Psoas muscle (tissue), 8 donors: ENCODE measurements around the gene CIITA. TPM values are rescaled to one million over a fixed set of nuclear protein-coding genes. Genes with fewer than 3 reads are reported as not detected.

Source experiments
- ATAC-seq, 4 donors: fragments of 200-7000 bp; cut with Tn5 transposase; one replicate each; pipeline ENCODE4 v1.9.1; 2020; ENCODE audit warnings: moderate library complexity in 3 of 4, mild to moderate bottlenecking in 2 of 4
- DNase-seq, 2 donors: peaks; one replicate each; pipeline ENCODE4 v3.0.0-alpha.2; 2020
- H3K27ac ChIP-seq: fragments of 200-600 bp; one replicate; pipeline ENCODE4 v1.8.0; 2022
- H3K27me3 ChIP-seq, 3 donors: fragments of 200-600 bp in 1 of 3; one replicate each; pipeline versions ENCODE4 v1.6.1 to v1.8.0; 2013 to 2022; ENCODE audit warnings: low read length in 2 of 3, mild to moderate bottlenecking in 2 of 3, moderate library complexity in 1 of 3; ENCODE audit not compliant: insufficient read depth in 3 of 3
- H3K36me3 ChIP-seq, 2 donors: fragments of 200-600 bp in 1 of 2; one replicate each; pipeline versions ENCODE4 v1.6.1 to v1.8.0; 2013 to 2022; ENCODE audit warnings: low read depth in 1 of 2, mild to moderate bottlenecking in 1 of 2, moderate library complexity in 1 of 2; ENCODE audit not compliant: insufficient read depth in 1 of 2
- H3K4me1 ChIP-seq: fragments of 200-600 bp; one replicate; pipeline ENCODE4 v1.8.0; 2022
- H3K4me3 ChIP-seq: fragments of 200-600 bp; one replicate; pipeline ENCODE4 v1.8.0; 2022; ENCODE audit warnings: mild to moderate bottlenecking
- H3K9me3 ChIP-seq: fragments of 200-600 bp; one replicate; pipeline ENCODE4 v1.8.0; 2022
- CTCF ChIP-seq: fragments of 200-600 bp; IDR thresholded peaks from one replicate; pipeline ENCODE4 v1.8.0; 2022; ENCODE audit warnings: antibody characterized with exemption
- WGBS, 3 donors: extraction: QIAGEN DNeasy Blood & Tissue Kit; methylation state at CpG; one replicate each; pipeline versions ENCODE4 v1.1.6 to v1.1.7; 2013; 5-methylcytosine and 5-hydroxymethylcytosine counted together
- intact Hi-C, 2 donors: fragments of 100-400 bp; cut with DNase I; formaldehyde crosslinking; loops; one replicate each; pipeline versions ENCODE4 v1.11.0 to v1.14.2; 2022
- polyA plus RNA-seq, 3 donors: library from polyadenylated mRNA; stranded (reverse); fragments of 200-250 nt; gene quantifications; one replicate each; pipeline ENCODE4 v1.2.3, GENCODE V29; 2013
- total RNA-seq, 4 donors: library from RNA; stranded (reverse); fragmentation: NEBNext Ultra II Directional in 2 of 4; extraction: Animal tissue kit (Norgen Biotek cat#: 25700) in 2 of 4; gene quantifications; one replicate each; pipeline versions ENCODE4 v1.2.1 to v1.2.4, GENCODE V29; 2021 to 2023
- donor health status: healthy with polysubstance abuse.
- donor health status: DM: no; HTN: no; CAD: no; lungs with moderate emphysema.
- donor health status: Bipolar disorder and iron deficiency.
- donor health status: healthy.
- donor health status: DM: yes; HTN: yes; CAD: no.
- donor health status: DM: no; HTN: no; CAD: no.
- donor health status: DM: no; HTN: no; CAD: no.
- donor health status: DM: yes; HTN: yes; CAD: no.

CIITA gene
- total and polyA plus RNA-seq, 7 donors, result 2.3 to 15.3 (median 4.1) TPM

- no peak for ATAC-seq
- DNase-seq, result no peak
- intact Hi-C loops, result no loop called here
- peaks cover 17% of the 10 kb centered on the region for H3K4me1 ChIP-seq
- no peak overlapping the region for H3K27ac ChIP-seq
- H3K27me3 ChIP-seq, result no peaks in the 10 kb centered on the region
- WGBS, 3 donors, result 68 to 76% (median 69%) methylated on average over 10 of the region's 10 CpGs
- H3K36me3 ChIP-seq, result no peaks in the 10 kb centered on the region
- TF ChIP-seq CTCF, result no peak
- no peak overlapping the region for H3K4me3 ChIP-seq
- no peaks in the 10 kb centered on the region for H3K9me3 ChIP-seq
Measured at GRCh38 chr16:10888320-10888937, 11.4 kb downstream of the CIITA start.

GRCh38 chr16:10889855-10890254 lies 12.9 kb downstream of the CIITA start:
- TF ChIP-seq CTCF, result no peak
- no peaks in the 10 kb centered on the region for H3K36me3 ChIP-seq
- H3K4me1 ChIP-seq, result peaks cover 10% of the 10 kb centered on the region
- no peak for ATAC-seq
- no peak overlapping the region for H3K4me3 ChIP-seq
- intact Hi-C loops, result no loop called here
- WGBS, 3 donors, result 76 to 91% (median 82%) methylated on average over 4 of the region's 4 CpGs
- H3K27me3 ChIP-seq, result no peaks in the 10 kb centered on the region
- DNase-seq, result no peak
- no peaks in the 10 kb centered on the region for H3K9me3 ChIP-seq
- H3K27ac ChIP-seq, result no peak overlapping the region

GRCh38 chr16:10892782-10893318 lies 15.8 kb downstream of the CIITA start:
- H3K9me3 ChIP-seq, result no peaks in the 10 kb centered on the region
- ATAC-seq (no peak), DNase-seq (no peak)
- no peaks in the 10 kb centered on the region for H3K4me1 ChIP-seq
- WGBS, 3 donors, result 80 to 84% (median 83%) methylated on average over 5 of the region's 5 CpGs
- no peak overlapping the region for H3K27ac ChIP-seq
- TF ChIP-seq CTCF, result no peak
- H3K27me3 ChIP-seq, result no peaks in the 10 kb centered on the region
- H3K4me3 ChIP-seq, result no peak overlapping the region
- intact Hi-C loops, result no loop called here
- no peaks in the 10 kb centered on the region for H3K36me3 ChIP-seq

- H3K27ac ChIP-seq, result no peak overlapping the region
- DNase-seq, result peak; percentile 54 to 62
Measured at GRCh38 chr16:10895053-10895946, 18.3 kb downstream of the CIITA start.

More at GRCh38 chr16:10895053-10895946, 18.3 kb downstream of the CIITA start:
- 35 to 42% (median 38%) methylated on average over 17 of the region's 17 CpGs for WGBS, 3 donors
- no peak for TF ChIP-seq CTCF
- H3K27me3 ChIP-seq, result no peaks in the 10 kb centered on the region
- intact Hi-C loops, result no loop called here
- H3K4me1 ChIP-seq, result no peaks in the 10 kb centered on the region
- H3K36me3 ChIP-seq, result peaks cover 0 to 3% of the 10 kb centered on the region in 2 donors
- no peaks in the 10 kb centered on the region for H3K9me3 ChIP-seq
- ATAC-seq, result no peak
- no peak overlapping the region for H3K4me3 ChIP-seq
